NCI-H526 (cell line): ENCODE measurements around the gene GRWD1.
"Not testable (repeated sequence)": the region's sequence is repeated elsewhere in the genome, so short reads cannot be mapped to it uniquely, and the experiment has no call there.

Experiments
- DNase-seq, 2 experiments: peaks; one replicate each; lab custom pipeline; 2025; lab: John Stamatoyannopoulos, UW

The GRWD1 gene

GRCh38 chr19:48479686-48480085 is 33.9 kb downstream of the GRWD1 start:
- DNase-seq: no peak

- DNase-seq: no peak
These were observed 34.4 kb downstream of the GRWD1 start for GRCh38 chr19:48480183-48480557.

- DNase-seq: no peak
These were observed 35.0 kb downstream of the GRWD1 start for GRCh38 chr19:48480558-48481500.

- DNase-seq: no peak
These were observed 36.3 kb downstream of the GRWD1 start for GRCh38 chr19:48481846-48482639.

- DNase-seq: no peak
These were observed 37.5 kb downstream of the GRWD1 start for GRCh38 chr19:48483301-48483700.

- no peak for DNase-seq
These were observed 38.6 kb downstream of the GRWD1 start for GRCh38 chr19:48484247-48484893.

GRCh38 chr19:48484931-48485612 is 39.3 kb downstream of the GRWD1 start:
- DNase-seq: no peak

- not testable (repeated sequence) for DNase-seq
These were observed 40.9 kb downstream of the GRWD1 start for GRCh38 chr19:48486706-48487105.

GRCh38 chr19:48487544-48487943 is 41.8 kb downstream of the GRWD1 start:
- DNase-seq: no peak

GRCh38 chr19:48487948-48488347 is 42.2 kb downstream of the GRWD1 start:
- no peak for DNase-seq

GRCh38 chr19:48488478-48488877 is 42.7 kb downstream of the GRWD1 start:
- DNase-seq: not testable (repeated sequence)

GRCh38 chr19:48489608-48490216 is 43.9 kb downstream of the GRWD1 start:
- DNase-seq: peak; percentile 25 to 77

- peak in 1 of 2 experiments; percentile 60 for DNase-seq
These were observed 45.4 kb downstream of the GRWD1 start for GRCh38 chr19:48490981-48491792.

GRCh38 chr19:48491793-48492123 is 46.0 kb downstream of the GRWD1 start:
- peak in 1 of 2 experiments; percentile 30 for DNase-seq

GRCh38 chr19:48492925-48493717 is 47.3 kb downstream of the GRWD1 start:
- DNase-seq: peak; percentile 96 to 98

- DNase-seq: no peak
These were observed 48.1 kb downstream of the GRWD1 start for GRCh38 chr19:48493718-48494401.

- no peak for DNase-seq
These were observed 49.6 kb downstream of the GRWD1 start for GRCh38 chr19:48495396-48495795.

- no peak for DNase-seq
These were observed 51.4 kb downstream of the GRWD1 start for GRCh38 chr19:48496959-48497727.
